Body of pancreas (tissue), 4 donors: ENCODE data around the gene RASAL1. TPM values are rescaled to one million over a fixed set of nuclear protein-coding genes. Genes with fewer than 3 reads are reported as not detected.

Experiments used
- ATAC-seq: fragments of 150-250 bp; one replicate; pipeline ENCODE4 v1.9.1; 2016
- DNase-seq, 4 donors: peaks; one replicate each; pipeline ENCODE4 v3.0.0-alpha.2; 2019
- H3K27ac ChIP-seq, 4 donors: fragments of 200-600 bp; sonication (generic); 1 replicate in 3 of 4; 2 replicates in 1 of 4; pipeline versions ENCODE4 v1.5.1 to v1.6.1; 2016 to 2019; ENCODE audit warnings: mild to moderate bottlenecking in 1 of 4, mixed read lengths in 1 of 4, moderate library complexity in 1 of 4
- H3K27me3 ChIP-seq, 2 donors: fragments of 200-600 bp; sonication (generic); one replicate each; pipeline ENCODE4 v1.6.0; 2016; ENCODE audit warnings: mild to moderate bottlenecking in 1 of 2
- H3K36me3 ChIP-seq, 2 donors: fragments of 200-600 bp; sonication (generic); replicated peaks in 1 of 2; 2 replicates each; pipeline ENCODE4 v1.5.1; 2016; ENCODE audit warnings: low read depth in 2 of 2; ENCODE audit not compliant: insufficient read depth in 1 of 2
- H3K4me1 ChIP-seq: fragments of 200-600 bp; sonication (generic); one replicate; pipeline ENCODE4 v1.6.0; 2016
- H3K4me3 ChIP-seq, 2 donors: fragments of 200-600 bp; sonication (generic); 1 replicate in 1 of 2; 2 replicates in 1 of 2; pipeline ENCODE4 v1.5.1; 2016 to 2019
- H3K9me3 ChIP-seq, 3 donors: fragments of 200-600 bp; sonication (generic); 1 replicate in 2 of 3; 2 replicates in 1 of 3; pipeline ENCODE4 v1.5.1; 2016
- CTCF ChIP-seq, 7 experiments: fragments of 450-650 bp in 4 of 7; fragments of 200-600 bp in 3 of 7; sonication (generic) in 3 of 7; IDR thresholded peaks; one replicate each; pipeline ENCODE4 v1.5.1; 2016 to 2019; ENCODE audit warnings: antibody characterized with exemption in 7 of 7
- POLR2A ChIP-seq, 3 donors: fragments of 450-650 bp; IDR thresholded peaks; one replicate each; pipeline ENCODE4 v1.6.1; 2016; ENCODE audit warnings: antibody characterized with exemption in 3 of 3, mild to moderate bottlenecking in 2 of 3
- WGBS, 2 donors: methylation state at CpG; one replicate each; pipeline ENCODE4 v1.1.5; 2017; 5-methylcytosine and 5-hydroxymethylcytosine counted together
- intact Hi-C: fragments of 100-400 bp; cut with DNase I; formaldehyde crosslinking; loops from one replicate; pipeline ENCODE4 v1.15.1; 2023
- total RNA-seq, 2 donors: library from RNA; depleted of rRNA; stranded (reverse); fragments of >200 nt; gene quantifications; one replicate each; pipeline ENCODE4 v1.1.0, GENCODE V29; 2016

Gene RASAL1
- total RNA-seq, 2 donors from 2014 or later = 0.66 to 2.1 TPM

- Histone ChIP-seq H3K36me3 (no peaks in the 10 kb centered on the region), H3K4me1 (no peaks in the 10 kb centered on the region), H3K9me3 (no peaks in the 10 kb centered on the region), H3K27ac (no peak overlapping the region), H3K4me3 (no peak overlapping the region), H3K27me3 (no peaks in the 10 kb centered on the region)
- no peak for DNase-seq
- intact Hi-C loops = no loop called here
- no peak for ATAC-seq
- no peak for TF ChIP-seq CTCF (IDR thresholded peaks at IDR 0.05)
- no peak for TF ChIP-seq POLR2A (IDR thresholded peaks at IDR 0.05)
- WGBS, 2 donors = 61 to 81% methylated on average over 3 to 7 of the region's 7 CpGs
Measured at GRCh38 chr12:113109872-113110599, 25.5 kb downstream of the RASAL1 start.

GRCh38 chr12:113109360-113109759 lies 26.2 kb downstream of the RASAL1 start:
- no peak for ATAC-seq
- H3K27me3 ChIP-seq = no peaks in the 10 kb centered on the region
- no peaks in the 10 kb centered on the region for H3K36me3 ChIP-seq
- no peak overlapping the region for H3K4me3 ChIP-seq
- H3K4me1 ChIP-seq = no peaks in the 10 kb centered on the region
- no peak for DNase-seq
- H3K9me3 ChIP-seq = no peaks in the 10 kb centered on the region
- intact Hi-C loops = no loop called here
- TF ChIP-seq POLR2A (IDR thresholded peaks at IDR 0.05) = no peak
- no peak for TF ChIP-seq CTCF (IDR thresholded peaks at IDR 0.05)
- whole genome bisulfite sequencing, 2 donors = 59 to 80% methylated on average over 4 to 5 of the region's 5 CpGs
- H3K27ac ChIP-seq = no peak overlapping the region

GRCh38 chr12:113108308-113108707 lies 27.3 kb downstream of the RASAL1 start:
- Histone ChIP-seq H3K4me1 (peaks cover 7% of the 10 kb centered on the region), H3K9me3 (no peaks in the 10 kb centered on the region), H3K4me3 (no peak overlapping the region), H3K27ac (no peak overlapping the region), H3K36me3 (no peaks in the 10 kb centered on the region), H3K27me3 (no peaks in the 10 kb centered on the region)
- DNase-seq (no peak), ATAC-seq (no peak)
- 89 to 98% methylated on average over 4 of the region's 4 CpGs for WGBS, 2 donors
- TF ChIP-seq POLR2A (IDR thresholded peaks at IDR 0.05) = no peak
- TF ChIP-seq CTCF (IDR thresholded peaks at IDR 0.05) = no peak
- intact Hi-C loops = no loop called here

- intact Hi-C loops = no loop called here
- WGBS, 2 donors = 60 to 77% methylated on average over 1 of the region's 1 CpG
- no peaks in the 10 kb centered on the region for H3K9me3 ChIP-seq
- H3K27ac ChIP-seq = no peak overlapping the region
- H3K4me3 ChIP-seq = no peak overlapping the region
- H3K4me1 ChIP-seq = peaks cover 7% of the 10 kb centered on the region
- TF ChIP-seq POLR2A (IDR thresholded peaks at IDR 0.05) (no peak), CTCF (IDR thresholded peaks at IDR 0.05) (no peak)
- no peaks in the 10 kb centered on the region for H3K36me3 ChIP-seq
- DNase-seq = no peak
- no peaks in the 10 kb centered on the region for H3K27me3 ChIP-seq
- no peak for ATAC-seq
Measured at GRCh38 chr12:113106361-113106760, 29.2 kb downstream of the RASAL1 start.
